T-helper 1 cell treated with Interleukin-12 subunit alpha and Interleukin-12 subunit beta and Interleukin-4 antibody, amounts not matched to agents 30 μg/mL and 1 μg/mL, for 36 hours (primary cell): Measurements from ENCODE around the gene USP49.

ENCODE experiments used
- H3K27ac Mint-ChIP-seq: one replicate; pipeline ENCODE4 v1.8.0; 2021; ENCODE audit warnings: mild to moderate bottlenecking, mixed read lengths
- H3K27me3 Mint-ChIP-seq: one replicate; pipeline ENCODE4 v1.8.0; 2021; ENCODE audit warnings: low read depth, mixed read lengths
- H3K36me3 Mint-ChIP-seq: one replicate; pipeline ENCODE4 v1.8.0; 2021; ENCODE audit warnings: low read depth, mixed read lengths
- H3K4me1 Mint-ChIP-seq: one replicate; pipeline ENCODE4 v1.8.0; 2021; ENCODE audit warnings: low read depth, mixed read lengths
- H3K4me3 Mint-ChIP-seq: one replicate; pipeline ENCODE4 v1.8.0; 2021; ENCODE audit warnings: mild to moderate bottlenecking, moderate library complexity, mixed read lengths
- H3K9me3 Mint-ChIP-seq: one replicate; pipeline ENCODE4 v1.8.0; 2021; ENCODE audit warnings: mixed read lengths

The USP49 gene

GRCh38 chr6:41936073-41936837 lies 41.1 kb upstream of the USP49 start:
- Mint-ChIP-seq H3K4me3 (peak overlapping the region; percentile 100), H3K4me1 (peaks cover 69% of the 10 kb centered on the region)

GRCh38 chr6:41935685-41936072 lies 40.5 kb upstream of the USP49 start:
- Mint-ChIP-seq H3K9me3 (no peaks in the 10 kb centered on the region), H3K27ac (peak overlapping the region; percentile 91), H3K27me3 (no peaks in the 10 kb centered on the region), H3K36me3 (peaks cover 85% of the 10 kb centered on the region), H3K4me3 (peak overlapping the region; percentile 100), H3K4me1 (peaks cover 73% of the 10 kb centered on the region)

More at GRCh38 chr6:41936073-41936837, 41.1 kb upstream of the USP49 start:
- no peaks in the 10 kb centered on the region for H3K9me3 Mint-ChIP-seq
- no peaks in the 10 kb centered on the region for H3K27me3 Mint-ChIP-seq
- peak overlapping the region; percentile 91 for H3K27ac Mint-ChIP-seq
- H3K36me3 Mint-ChIP-seq, result peaks cover 80% of the 10 kb centered on the region

DNA sequence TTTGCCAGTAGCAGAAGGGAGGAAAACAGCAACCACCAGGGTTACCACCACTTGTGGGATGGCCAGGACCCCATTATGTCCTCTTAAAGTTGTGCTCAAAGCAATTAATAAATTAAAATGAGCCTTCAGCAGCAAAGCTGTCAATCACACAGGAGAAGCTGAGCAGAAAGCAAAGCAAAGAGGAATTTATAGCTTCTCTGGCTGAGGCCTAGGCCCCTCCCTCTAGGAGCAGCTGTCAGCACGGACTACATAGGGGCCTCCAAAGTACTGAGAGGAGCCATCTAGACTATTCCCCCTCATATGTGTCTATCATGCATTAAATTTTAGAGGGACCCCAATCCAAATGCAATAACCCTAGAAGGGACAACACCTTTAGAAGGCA lies 40.0 kb upstream of the USP49 start:
- H3K4me3 Mint-ChIP-seq, result peak overlapping the region; percentile 100
- no peaks in the 10 kb centered on the region for H3K9me3 Mint-ChIP-seq

DNA sequence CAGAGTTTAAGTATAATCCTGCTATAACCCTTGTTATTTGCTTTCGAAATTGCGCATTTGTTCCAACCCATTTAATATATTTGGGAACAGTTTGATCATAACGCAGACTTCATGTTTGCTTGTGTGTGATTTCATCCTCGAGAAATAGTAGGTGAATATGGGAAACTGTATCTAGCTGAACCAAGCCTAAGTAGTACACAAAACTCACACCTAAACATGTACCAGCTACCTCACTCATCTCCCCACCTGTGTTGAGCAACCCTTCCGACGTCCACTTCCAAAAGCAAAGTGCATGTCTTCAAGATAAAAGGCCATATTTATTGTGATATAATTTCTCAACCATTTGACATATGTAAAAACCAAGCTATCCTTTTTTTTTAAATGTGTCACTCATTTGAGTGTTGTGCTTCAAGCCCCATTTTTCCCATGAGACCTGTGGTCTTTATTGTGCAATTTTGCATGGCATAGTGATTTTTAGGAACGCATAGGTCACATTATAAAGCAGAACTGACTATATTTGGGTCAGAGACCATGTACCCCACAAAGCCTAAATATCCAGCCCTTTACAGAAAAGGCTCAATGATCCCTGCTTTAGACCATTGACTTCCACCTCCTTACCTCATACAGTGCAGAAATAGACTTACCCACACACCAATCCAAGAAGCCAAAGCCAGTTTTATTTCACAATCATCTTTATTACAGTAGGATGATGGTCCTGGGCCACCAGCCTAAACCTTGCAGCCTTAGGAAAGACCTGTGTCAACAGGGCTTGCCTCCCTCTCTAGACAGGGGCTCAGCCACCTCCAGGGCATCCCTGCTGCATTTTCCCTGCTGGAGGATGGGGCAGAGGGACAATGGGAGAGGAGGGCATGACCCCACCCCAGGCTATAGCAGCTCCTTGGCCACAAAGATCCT lies 39.4 kb upstream of the USP49 start:
- Mint-ChIP-seq H3K4me1 (peaks cover 65% of the 10 kb centered on the region), H3K27ac (peak overlapping the region; percentile 91), H3K27me3 (no peaks in the 10 kb centered on the region), H3K36me3 (peaks cover 76% of the 10 kb centered on the region), H3K9me3 (no peaks in the 10 kb centered on the region), H3K4me3 (peak overlapping the region; percentile 100)

More for the DNA sequence above, 40.0 kb upstream of the USP49 start:
- peak overlapping the region; percentile 91 for H3K27ac Mint-ChIP-seq
- peaks cover 80% of the 10 kb centered on the region for H3K36me3 Mint-ChIP-seq
- H3K4me1 Mint-ChIP-seq, result peaks cover 69% of the 10 kb centered on the region
- no peaks in the 10 kb centered on the region for H3K27me3 Mint-ChIP-seq

GRCh38 chr6:41932378-41932777 lies 37.2 kb upstream of the USP49 start:
- H3K27ac Mint-ChIP-seq, result peak overlapping the region; percentile 60
- H3K36me3 Mint-ChIP-seq, result peaks cover 62% of the 10 kb centered on the region
- no peaks in the 10 kb centered on the region for H3K9me3 Mint-ChIP-seq
- no peaks in the 10 kb centered on the region for H3K27me3 Mint-ChIP-seq
- H3K4me1 Mint-ChIP-seq, result peaks cover 54% of the 10 kb centered on the region
- H3K4me3 Mint-ChIP-seq, result no peak overlapping the region

DNA sequence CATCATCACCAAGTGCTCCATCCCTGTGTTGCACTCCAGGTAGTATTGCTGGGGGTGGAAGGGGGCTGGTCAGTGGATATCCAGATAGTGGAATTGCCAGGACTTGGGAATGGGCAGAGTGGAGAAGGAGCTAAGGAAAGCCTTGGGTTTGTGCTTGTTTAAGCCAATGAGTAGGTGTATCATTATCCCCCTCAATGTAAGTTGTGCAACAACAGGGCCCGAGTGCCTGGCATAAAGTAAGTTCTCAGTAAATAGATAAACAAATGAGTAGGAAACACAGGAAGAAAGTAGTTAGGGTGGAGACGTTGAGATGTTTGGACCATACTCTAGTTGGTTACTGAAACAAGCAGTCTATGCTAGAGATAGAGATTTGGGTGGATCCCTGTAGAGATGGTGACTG lies 36.6 kb upstream of the USP49 start:
- Mint-ChIP-seq H3K9me3 (no peaks in the 10 kb centered on the region), H3K27ac (peak overlapping the region; percentile 60), H3K4me1 (peaks cover 53% of the 10 kb centered on the region), H3K4me3 (no peak overlapping the region), H3K27me3 (no peaks in the 10 kb centered on the region), H3K36me3 (peaks cover 61% of the 10 kb centered on the region)

DNA sequence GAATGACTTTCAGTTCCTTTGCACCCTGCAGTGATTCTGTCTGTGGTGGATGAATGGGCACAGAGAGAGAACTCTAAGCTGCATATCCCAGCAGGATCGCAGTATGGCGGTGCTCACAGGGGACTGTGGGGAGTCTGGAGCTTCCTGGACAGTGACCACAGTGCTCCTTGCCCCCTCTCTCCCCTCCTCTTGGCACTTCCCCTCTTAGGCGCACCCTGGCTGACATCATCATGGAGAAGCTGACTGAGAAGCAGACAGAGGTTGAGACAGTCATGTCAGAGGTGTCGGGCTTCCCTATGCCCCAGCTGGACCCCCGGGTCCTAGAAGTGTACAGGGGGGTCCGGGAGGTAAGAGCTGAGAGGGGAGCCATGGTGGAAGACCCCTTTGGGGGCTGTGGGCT lies 34.7 kb upstream of the USP49 start:
- Mint-ChIP-seq H3K36me3 (peaks cover 49% of the 10 kb centered on the region), H3K27ac (no peak overlapping the region), H3K27me3 (no peaks in the 10 kb centered on the region), H3K9me3 (no peaks in the 10 kb centered on the region), H3K4me1 (peaks cover 39% of the 10 kb centered on the region), H3K4me3 (no peak overlapping the region)

- Mint-ChIP-seq H3K4me3 (no peak overlapping the region), H3K27me3 (no peaks in the 10 kb centered on the region), H3K4me1 (peaks cover 49% of the 10 kb centered on the region), H3K27ac (no peak overlapping the region), H3K9me3 (no peaks in the 10 kb centered on the region), H3K36me3 (peaks cover 48% of the 10 kb centered on the region)
Measured at GRCh38 chr6:41927253-41927652, 32.1 kb upstream of the USP49 start.

- H3K36me3 Mint-ChIP-seq, result peaks cover 27% of the 10 kb centered on the region
- peaks cover 43% of the 10 kb centered on the region for H3K4me1 Mint-ChIP-seq
Measured at GRCh38 chr6:41922154-41922553, 27.0 kb upstream of the USP49 start.

GRCh38 chr6:41921712-41921998 lies 26.5 kb upstream of the USP49 start:
- H3K4me1 Mint-ChIP-seq, result peaks cover 43% of the 10 kb centered on the region
- H3K27ac Mint-ChIP-seq, result peak overlapping the region; percentile 99
- H3K9me3 Mint-ChIP-seq, result no peaks in the 10 kb centered on the region
- peaks cover 27% of the 10 kb centered on the region for H3K36me3 Mint-ChIP-seq
- H3K27me3 Mint-ChIP-seq, result no peaks in the 10 kb centered on the region
- peak overlapping the region; percentile 97 for H3K4me3 Mint-ChIP-seq

More at GRCh38 chr6:41922154-41922553, 27.0 kb upstream of the USP49 start:
- Mint-ChIP-seq H3K27ac (peak overlapping the region; percentile 99), H3K4me3 (peak overlapping the region; percentile 97), H3K9me3 (no peaks in the 10 kb centered on the region), H3K27me3 (no peaks in the 10 kb centered on the region)

DNA sequence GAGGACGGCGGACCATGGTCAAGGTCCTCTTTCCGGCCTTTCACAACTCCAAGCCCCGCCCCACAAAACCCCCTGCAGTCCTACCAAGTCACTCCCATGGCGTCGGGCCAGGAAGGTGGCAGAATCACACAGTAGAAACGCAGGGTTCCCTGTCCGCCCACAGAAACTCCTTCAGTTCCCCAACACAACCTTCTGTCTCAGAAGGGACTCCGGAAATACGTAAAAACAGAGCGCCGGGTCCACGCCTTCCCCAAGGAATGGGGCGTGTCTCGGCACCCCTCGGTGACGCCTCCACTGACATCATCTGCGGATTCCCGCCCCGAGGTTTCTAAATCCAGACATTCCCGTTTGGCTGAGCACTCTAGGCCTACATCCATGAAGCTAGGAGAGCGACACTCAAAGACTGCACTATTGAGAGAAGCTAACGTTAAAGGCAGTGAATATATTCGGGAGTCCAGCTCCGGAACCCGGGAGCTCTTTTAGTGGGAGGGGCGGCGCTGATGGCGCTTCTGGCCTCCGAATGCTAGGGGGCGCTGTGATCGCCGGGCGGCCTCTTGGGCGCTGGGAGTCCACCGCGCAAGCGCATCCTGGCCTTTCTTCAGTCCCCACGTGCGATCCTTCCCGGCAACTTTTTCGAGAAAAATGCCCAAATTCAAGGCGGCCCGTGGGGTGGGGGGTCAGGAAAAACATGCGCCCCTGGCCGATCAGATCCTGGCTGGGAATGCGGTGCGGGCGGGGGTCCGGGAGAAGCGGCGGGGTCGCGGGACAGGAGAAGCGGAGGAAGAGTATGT lies 25.9 kb upstream of the USP49 start, which contains the start of the genes BYSL and MED20:
TSS of gene BYSL (plus strand) at position 579 of the 791 bp plus-strand sequence. CDS start at position 643, 64 bp downstream.
TSS of gene MED20 (minus strand) at position 219 of the 791 bp plus-strand sequence. CDS start at position 98, 121 bp downstream.
- Mint-ChIP-seq H3K27ac (peak within 1 kb of the TSS; percentile 99), H3K4me1 (peaks cover 45% of the 10 kb centered on the region), H3K27me3 (no peaks in the 10 kb centered on the region), H3K36me3 (peaks cover 29% of the 10 kb centered on the region), H3K9me3 (no peaks in the 10 kb centered on the region), H3K4me3 (peak within 1 kb of the TSS; percentile 97)

DNA sequence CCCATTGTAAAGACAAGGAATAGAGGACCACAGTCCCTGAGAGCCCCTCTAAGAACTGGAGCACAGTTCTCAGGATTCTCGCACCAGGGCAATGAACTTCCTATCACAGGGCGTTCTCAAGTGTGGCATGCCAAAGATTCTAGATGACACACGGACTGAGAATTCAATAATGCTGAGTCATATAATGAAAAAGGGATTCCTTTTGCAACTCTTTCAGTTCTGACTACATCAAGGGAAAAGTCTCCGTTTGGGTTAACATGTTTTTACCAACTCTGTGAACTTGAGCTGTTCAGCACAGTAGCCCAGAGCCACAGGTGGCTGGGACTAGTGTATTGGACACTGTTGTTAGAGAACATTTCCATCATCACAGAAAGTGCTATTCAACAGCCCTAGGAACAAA lies 22.4 kb upstream of the USP49 start:
- no peak overlapping the region for H3K27ac Mint-ChIP-seq
- no peak overlapping the region for H3K4me3 Mint-ChIP-seq
- H3K4me1 Mint-ChIP-seq, result peaks cover 38% of the 10 kb centered on the region
- H3K9me3 Mint-ChIP-seq, result no peaks in the 10 kb centered on the region
- H3K36me3 Mint-ChIP-seq, result peaks cover 31% of the 10 kb centered on the region
- no peaks in the 10 kb centered on the region for H3K27me3 Mint-ChIP-seq

GRCh38 chr6:41914869-41915530 lies 19.8 kb upstream of the USP49 start:
- no peaks in the 10 kb centered on the region for H3K27me3 Mint-ChIP-seq
- H3K4me1 Mint-ChIP-seq, result peaks cover 29% of the 10 kb centered on the region
- no peak overlapping the region for H3K4me3 Mint-ChIP-seq
- peaks cover 30% of the 10 kb centered on the region for H3K36me3 Mint-ChIP-seq
- no peak overlapping the region for H3K27ac Mint-ChIP-seq
- no peaks in the 10 kb centered on the region for H3K9me3 Mint-ChIP-seq

- H3K36me3 Mint-ChIP-seq, result peaks cover 31% of the 10 kb centered on the region
- no peak overlapping the region for H3K27ac Mint-ChIP-seq
- no peak overlapping the region for H3K4me3 Mint-ChIP-seq
- no peaks in the 10 kb centered on the region for H3K27me3 Mint-ChIP-seq
- peaks cover 32% of the 10 kb centered on the region for H3K4me1 Mint-ChIP-seq
- no peaks in the 10 kb centered on the region for H3K9me3 Mint-ChIP-seq
Measured at GRCh38 chr6:41914343-41914742, 19.2 kb upstream of the USP49 start.
